Measurements from ENCODE around the gene STRN3. TPM values are rescaled to one million over a fixed set of nuclear protein-coding genes. Genes with fewer than 3 reads are reported as not detected.

STRN3 gene
- total RNA-seq, 1 experiment from 2014 or later: 44.2 TPM

GRCh38 chr14:30996892-30997659 lies 29.1 kb downstream of the STRN3 start:
- no TSS peak for BruUV-seq (replicated peaks)
- CTCF ChIA-PET: interaction anchor here (0.7 kb wide), 1 partner anchor 234 kb away, joined by 3 read pairs; no protein-coding TSS in a partner anchor
- no peak overlapping the region for H3K4me3 ChIP-seq (ENCODE audit: low read depth, low read length, poor library complexity, severe bottlenecking)

GRCh38 chr14:30995689-30996088 lies 30.5 kb downstream of the STRN3 start:
- Histone ChIP-seq H3K27ac (ENCODE audit: low read depth, low read length, poor library complexity, severe bottlenecking) (no peak overlapping the region), H3K4me3 (ENCODE audit: low read depth, low read length, poor library complexity, severe bottlenecking) (no peak overlapping the region), H3K36me3 (ENCODE audit: insufficient read depth, low read length, poor library complexity, severe bottlenecking) (no peaks in the 10 kb centered on the region), H3K9me3 (ENCODE audit: low read depth, low read length, poor library complexity, severe bottlenecking) (peaks cover 23% of the 10 kb centered on the region), H3K27me3 (replicated peaks; ENCODE audit: insufficient read depth, low read depth, low read length, poor library complexity) (no peaks in the 10 kb centered on the region), H3K4me1 (ENCODE audit: insufficient read depth, low read length, poor library complexity, severe bottlenecking) (peaks cover 24% of the 10 kb centered on the region)
- no TSS peak for BruUV-seq (replicated peaks)
- intact Hi-C loops (cut with micrococcal nuclease; ENCODE audit: unreplicated experiment): no loop called here
- TF ChIP-seq EZH2 (IDR thresholded peaks at IDR 0.05; ENCODE audit: borderline replicate concordance, low read depth, low read length, poor library complexity, severe bottlenecking) (no peak), CTCF (conservative IDR thresholded peaks at IDR 0.05; ENCODE audit: low read depth, low read length) (no peak)
- POLR2A ChIA-PET (ENCODE audit: low non-redundant PET): interaction anchor here (0.7 kb wide), 1 partner anchor 12 kb away, joined by 7 read pairs; no protein-coding TSS in a partner anchor
- CTCF ChIA-PET: no interaction called here
- no peak for DNase-seq (ENCODE audit: low spot score)

More at GRCh38 chr14:30996892-30997659, 29.1 kb downstream of the STRN3 start:
- Histone ChIP-seq H3K9me3 (ENCODE audit: low read depth, low read length, poor library complexity, severe bottlenecking) (peaks cover 23% of the 10 kb centered on the region), H3K27ac (ENCODE audit: low read depth, low read length, poor library complexity, severe bottlenecking) (no peak overlapping the region), H3K36me3 (ENCODE audit: insufficient read depth, low read length, poor library complexity, severe bottlenecking) (no peaks in the 10 kb centered on the region), H3K27me3 (replicated peaks; ENCODE audit: insufficient read depth, low read depth, low read length, poor library complexity) (no peaks in the 10 kb centered on the region), H3K4me1 (ENCODE audit: insufficient read depth, low read length, poor library complexity, severe bottlenecking) (peaks cover 17% of the 10 kb centered on the region)
- TF ChIP-seq EZH2 (IDR thresholded peaks at IDR 0.05; ENCODE audit: borderline replicate concordance, low read depth, low read length, poor library complexity, severe bottlenecking): no peak
- TF ChIP-seq CTCF (conservative IDR thresholded peaks at IDR 0.05; ENCODE audit: low read depth, low read length): no peak
- peak; percentile 21 for DNase-seq (ENCODE audit: low spot score)
- POLR2A ChIA-PET (ENCODE audit: low non-redundant PET): no interaction called here
- intact Hi-C loops (cut with micrococcal nuclease; ENCODE audit: unreplicated experiment): no loop called here

- ChIA-PET POLR2A (ENCODE audit: low non-redundant PET) (interaction anchor here (0.7 kb wide), 1 partner anchor 12 kb away, joined by 7 read pairs; no protein-coding TSS in a partner anchor), CTCF (no interaction called here)
- intact Hi-C loops (cut with micrococcal nuclease; ENCODE audit: unreplicated experiment): no loop called here
- no peak overlapping the region for H3K27ac ChIP-seq (ENCODE audit: low read depth, low read length, poor library complexity, severe bottlenecking)
- no peak for DNase-seq (ENCODE audit: low spot score)
- peaks cover 27% of the 10 kb centered on the region for H3K4me1 ChIP-seq (ENCODE audit: insufficient read depth, low read length, poor library complexity, severe bottlenecking)
- H3K9me3 ChIP-seq (ENCODE audit: low read depth, low read length, poor library complexity, severe bottlenecking): peaks cover 22% of the 10 kb centered on the region
- no peaks in the 10 kb centered on the region for H3K27me3 ChIP-seq (replicated peaks; ENCODE audit: insufficient read depth, low read depth, low read length, poor library complexity)
- no peak for TF ChIP-seq EZH2 (IDR thresholded peaks at IDR 0.05; ENCODE audit: borderline replicate concordance, low read depth, low read length, poor library complexity, severe bottlenecking)
- no peak for TF ChIP-seq CTCF (conservative IDR thresholded peaks at IDR 0.05; ENCODE audit: low read depth, low read length)
- no peaks in the 10 kb centered on the region for H3K36me3 ChIP-seq (ENCODE audit: insufficient read depth, low read length, poor library complexity, severe bottlenecking)
- no TSS peak for BruUV-seq (replicated peaks)
- no peak overlapping the region for H3K4me3 ChIP-seq (ENCODE audit: low read depth, low read length, poor library complexity, severe bottlenecking)
Measured at GRCh38 chr14:30994681-30995620, 31.2 kb downstream of the STRN3 start.
